T follicular helper cell (primary cell): Measurements from ENCODE around the gene NCOA4.
"Not testable (repeated sequence)": the region's sequence is repeated elsewhere in the genome, so short reads cannot be mapped to it uniquely, and the experiment has no call there.

ENCODE experiments used
- DNase-seq: peaks from one replicate; pipeline ENCODE4 v3.0.0-alpha.2; 2020; ENCODE audit warnings: low read depth

NCOA4 gene

DNA sequence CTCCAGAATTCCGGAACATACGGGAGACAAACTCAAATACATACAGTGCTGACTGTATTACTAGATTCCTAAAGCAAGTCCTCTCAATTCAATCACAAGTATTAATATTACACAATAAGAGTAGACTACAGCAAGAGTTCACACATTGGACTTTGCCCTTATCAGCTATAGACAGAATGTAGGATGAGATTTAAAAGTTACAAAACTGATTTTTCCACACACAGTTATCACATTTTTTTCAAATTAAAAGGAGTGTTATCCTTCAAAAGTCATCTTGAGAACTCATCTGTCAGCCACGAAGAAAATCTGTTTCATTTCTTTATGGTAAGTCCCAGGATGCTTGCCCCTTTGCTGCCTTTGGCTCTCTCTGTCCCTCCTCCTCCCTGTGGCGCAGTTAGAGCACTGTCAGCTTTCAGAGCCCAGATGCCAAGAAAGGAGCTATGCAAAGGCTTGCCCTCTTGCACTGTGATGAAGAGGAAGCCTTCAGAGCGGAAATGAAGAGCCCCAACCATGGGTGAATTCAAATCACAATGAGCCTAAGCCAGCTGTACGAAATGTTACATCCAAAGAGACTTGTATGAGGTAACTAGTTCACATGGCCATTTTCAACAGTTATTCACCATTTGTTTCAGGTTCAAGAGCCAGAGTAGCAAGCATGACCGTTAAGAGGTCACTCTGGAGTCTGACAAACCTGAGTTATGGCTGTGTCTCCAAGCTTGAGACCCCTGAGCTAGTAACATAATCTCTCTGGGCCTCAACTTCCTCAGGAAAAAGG, 10.7 kb downstream of the NCOA4 start:
- DNase-seq: no peak

DNA sequence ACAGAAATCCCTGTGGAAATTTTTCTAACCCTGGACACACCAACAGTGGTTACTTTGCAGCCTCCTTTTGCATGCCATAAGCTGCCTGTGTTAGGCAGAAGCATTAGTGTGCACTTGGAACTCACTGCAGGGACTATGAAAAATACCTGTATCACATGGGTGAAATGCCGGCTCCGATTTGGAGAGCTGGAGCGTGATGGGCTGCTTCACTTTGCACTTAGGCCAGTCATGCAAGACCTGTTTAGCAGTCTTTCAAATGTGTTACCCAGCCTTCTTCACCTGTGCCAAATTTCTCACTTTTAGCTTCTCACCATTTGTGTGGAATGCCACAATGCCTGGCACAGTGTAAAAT, 11.3 kb downstream of the NCOA4 start:
- DNase-seq: no peak

DNA sequence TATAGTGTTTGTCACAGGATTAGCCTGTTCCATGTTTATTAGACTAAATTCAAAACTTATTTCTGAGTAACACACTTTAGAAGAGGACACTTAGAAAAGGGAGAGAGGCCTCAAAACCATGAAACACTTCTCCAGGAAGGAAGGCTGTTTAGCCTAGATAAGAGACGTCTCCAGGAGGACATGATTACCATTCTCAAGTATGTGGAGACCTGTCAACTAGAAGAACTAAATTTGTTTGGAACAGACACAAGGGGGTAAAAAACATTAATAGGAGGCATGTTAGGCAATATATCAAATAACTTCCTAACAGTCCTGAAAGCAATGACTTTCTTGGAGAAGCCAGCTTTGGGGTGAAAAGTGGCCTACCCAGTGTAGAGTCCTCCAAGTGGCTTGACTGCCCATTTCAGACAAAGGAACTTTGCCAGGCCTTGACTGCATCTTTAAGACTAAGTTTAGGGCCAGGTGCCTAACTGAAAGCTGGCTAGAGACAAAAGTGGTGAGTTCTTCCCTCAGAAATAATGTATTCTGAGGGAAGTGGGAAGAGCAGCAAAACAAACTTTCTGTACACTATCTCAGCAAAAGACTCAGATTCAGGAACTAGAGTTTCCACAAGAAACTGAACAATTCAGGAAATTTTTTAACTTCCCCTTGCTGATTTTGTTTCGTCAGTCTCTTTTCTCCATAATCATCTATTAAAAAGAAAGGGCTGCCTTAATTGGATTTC, 11.8 kb downstream of the NCOA4 start:
- no peak for DNase-seq

DNA sequence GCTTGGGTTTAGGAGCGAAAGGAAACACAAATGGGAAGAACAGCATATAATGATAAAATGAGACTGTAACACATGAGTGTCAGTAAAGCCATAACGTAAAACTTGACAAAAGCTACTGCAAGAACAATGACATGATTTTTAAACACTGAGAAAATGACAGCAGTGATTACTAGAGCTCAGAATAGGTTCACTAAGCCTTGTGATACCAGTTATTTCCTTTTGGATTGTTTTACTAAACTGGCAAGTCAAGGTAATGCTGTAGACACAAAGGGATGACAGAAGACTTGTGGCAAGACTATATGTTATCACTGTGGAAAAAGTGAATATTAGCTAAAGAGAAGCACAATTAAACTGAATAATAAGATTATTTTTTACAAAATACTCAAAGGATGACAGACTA, 12.7 kb downstream of the NCOA4 start:
- no peak for DNase-seq

DNA sequence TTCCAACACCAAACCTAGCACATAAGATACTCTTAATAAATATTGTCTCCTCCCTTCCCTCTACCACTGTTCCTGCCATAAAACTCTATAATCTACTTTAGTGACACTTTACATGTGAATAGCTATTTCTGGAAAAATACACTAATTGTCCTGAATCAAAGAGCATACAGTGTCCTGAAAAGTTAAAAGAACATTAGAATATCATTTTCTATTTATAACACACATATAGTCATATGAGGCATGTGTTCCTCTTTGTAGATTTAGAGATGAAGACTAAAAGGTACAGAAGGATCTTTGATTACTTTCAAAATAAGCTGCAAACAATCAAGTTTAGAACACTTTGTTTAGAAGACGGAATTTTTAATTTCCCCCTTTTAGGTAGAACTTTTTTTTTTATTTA, 13.6 kb downstream of the NCOA4 start:
- no peak for DNase-seq

DNA sequence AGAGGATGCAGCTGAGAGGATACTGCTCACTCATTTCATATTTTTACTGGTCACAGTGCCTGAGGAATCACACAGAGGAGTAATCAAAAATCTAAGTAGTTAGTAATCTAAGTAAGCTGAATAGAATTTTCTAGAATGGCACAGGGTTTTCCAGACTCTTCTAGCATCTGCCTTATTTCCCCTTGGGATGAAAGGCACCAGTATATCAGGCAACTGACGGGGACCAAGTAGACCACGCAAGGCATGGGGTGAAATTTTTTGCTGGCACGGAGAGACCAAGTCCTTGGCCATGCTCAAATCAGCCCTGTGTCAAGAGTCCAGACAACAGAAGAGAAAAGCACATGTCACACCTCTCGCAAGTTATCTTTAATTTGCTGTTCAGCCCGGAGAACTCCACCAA, 14.2 kb downstream of the NCOA4 start:
- no peak for DNase-seq

DNA sequence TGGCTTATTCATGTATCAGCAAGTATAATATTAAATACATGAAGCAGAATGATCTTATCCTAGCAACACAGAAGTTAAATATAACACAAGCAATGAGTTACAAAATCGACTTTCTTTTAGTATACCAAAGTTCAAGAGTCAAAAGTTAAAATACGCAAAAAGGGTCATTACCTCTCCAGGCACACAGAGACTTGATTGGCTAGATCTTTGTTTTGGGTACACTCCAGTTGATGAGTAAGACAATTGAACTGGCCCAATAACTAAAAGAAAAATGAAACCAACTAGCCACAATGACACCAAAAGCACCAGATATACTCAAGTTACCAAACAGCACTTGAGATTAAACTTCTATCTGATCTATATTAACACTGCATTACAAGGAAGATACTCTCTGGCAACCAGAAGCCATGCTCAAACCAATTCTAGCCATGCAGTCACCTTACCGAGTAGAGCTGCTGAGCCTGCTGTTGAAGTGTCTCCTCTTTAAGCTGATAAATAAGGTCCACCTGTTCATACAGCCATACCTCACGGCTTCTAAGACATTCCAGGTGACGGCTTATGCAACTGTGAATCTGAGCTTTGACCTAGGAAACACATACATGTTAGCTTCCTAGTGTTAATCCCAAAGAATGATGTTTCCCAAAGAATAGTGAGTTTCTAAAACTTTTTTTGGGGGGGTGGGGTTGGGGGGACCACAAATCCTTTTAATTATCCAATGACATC, 15.6 kb downstream of the NCOA4 start:
- no peak for DNase-seq

DNA sequence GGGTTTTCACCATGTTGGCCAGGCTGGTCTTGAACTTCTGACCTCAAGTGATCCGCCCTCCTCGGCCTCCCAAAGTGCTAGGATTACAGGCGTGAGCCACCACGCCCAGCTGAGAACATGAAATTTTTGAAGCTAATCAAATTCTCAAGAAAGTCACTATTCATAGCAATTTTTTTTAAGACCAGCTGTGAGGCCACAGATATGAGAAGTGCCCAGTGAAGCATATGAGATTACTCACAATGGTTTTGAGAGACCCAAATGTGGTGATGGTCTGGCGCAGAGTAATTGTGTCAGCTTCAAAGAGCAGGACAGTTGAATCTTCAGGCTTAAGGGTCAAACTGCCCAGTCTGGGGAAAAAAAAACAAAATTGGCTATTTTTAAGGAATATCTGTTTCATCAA, 16.2 kb downstream of the NCOA4 start:
- DNase-seq: no peak

DNA sequence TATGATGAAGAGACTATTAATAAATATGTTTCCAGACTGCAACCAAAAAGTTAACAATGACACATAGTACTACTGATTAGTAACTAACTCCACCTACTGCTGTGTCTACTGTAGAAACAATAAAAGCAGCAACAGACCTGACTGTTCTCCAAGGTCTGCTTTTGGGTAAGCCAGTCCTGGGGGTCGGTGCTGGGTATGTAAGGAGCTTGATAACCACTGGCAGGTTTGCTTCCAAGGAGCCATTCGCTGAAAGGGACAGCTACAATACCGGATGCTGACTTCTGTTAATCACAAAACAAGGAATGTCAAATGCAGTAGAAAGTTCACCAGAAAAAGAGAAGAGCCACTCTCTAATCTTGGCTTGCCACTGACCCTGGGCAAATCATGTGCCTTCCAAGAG, 17.7 kb downstream of the NCOA4 start:
- no peak for DNase-seq

DNA sequence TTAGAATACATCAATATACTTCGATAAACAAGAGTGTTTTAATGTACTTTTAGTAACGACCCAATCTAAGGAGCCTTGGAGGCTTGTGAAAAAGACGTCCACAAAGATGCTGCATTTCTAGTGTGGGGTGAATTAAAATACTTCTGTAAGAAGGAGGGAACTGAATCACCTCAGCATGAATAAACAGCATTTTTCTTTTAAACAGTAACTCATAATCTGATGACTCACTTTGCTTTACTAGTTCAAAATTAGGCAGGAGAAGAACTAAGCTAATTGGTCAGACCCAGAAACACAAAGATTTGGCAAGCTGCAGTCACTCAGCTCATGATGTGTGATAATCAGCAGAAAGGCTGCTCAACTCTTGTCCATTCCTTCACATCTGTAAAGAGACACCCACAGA, 24.2 kb downstream of the NCOA4 start:
- DNase-seq: no peak

DNA sequence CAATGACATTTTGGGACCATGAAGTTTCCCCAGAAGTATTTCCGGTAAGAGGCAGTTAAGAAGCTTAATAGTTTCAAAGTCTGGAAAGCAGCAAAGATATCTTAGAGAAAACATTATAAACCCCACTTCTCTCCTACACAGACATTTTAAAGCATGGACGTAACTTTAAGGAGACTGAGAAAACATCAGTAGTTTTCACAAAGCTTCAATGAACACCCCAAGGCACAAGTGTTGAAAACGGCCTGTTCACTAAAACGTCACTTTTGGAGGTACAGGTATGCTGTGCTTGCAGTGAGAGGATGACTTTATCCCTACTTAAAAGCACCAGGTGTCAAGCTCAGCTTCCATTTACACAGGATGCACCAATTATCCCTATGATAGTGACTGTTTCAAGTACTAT, 25.0 kb downstream of the NCOA4 start:
- no peak for DNase-seq

DNA sequence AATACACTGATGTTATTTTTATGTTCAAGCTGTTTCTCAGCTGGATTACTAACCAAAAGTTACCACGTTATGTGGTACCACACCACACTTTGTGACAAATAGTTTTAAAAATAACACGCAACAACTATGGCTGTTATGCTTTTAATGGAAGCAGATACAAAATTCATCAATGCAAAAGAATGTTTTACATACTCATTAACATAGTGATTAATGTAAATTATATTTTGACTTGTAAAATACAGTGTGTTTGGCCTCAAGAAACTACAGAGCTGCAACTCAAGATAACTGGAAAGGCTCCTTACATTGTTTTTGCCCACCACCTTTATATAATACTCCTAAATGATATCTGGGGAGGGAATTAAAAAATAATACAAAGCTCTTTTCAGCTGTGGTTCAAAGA, 25.5 kb downstream of the NCOA4 start:
- DNase-seq: no peak

DNA sequence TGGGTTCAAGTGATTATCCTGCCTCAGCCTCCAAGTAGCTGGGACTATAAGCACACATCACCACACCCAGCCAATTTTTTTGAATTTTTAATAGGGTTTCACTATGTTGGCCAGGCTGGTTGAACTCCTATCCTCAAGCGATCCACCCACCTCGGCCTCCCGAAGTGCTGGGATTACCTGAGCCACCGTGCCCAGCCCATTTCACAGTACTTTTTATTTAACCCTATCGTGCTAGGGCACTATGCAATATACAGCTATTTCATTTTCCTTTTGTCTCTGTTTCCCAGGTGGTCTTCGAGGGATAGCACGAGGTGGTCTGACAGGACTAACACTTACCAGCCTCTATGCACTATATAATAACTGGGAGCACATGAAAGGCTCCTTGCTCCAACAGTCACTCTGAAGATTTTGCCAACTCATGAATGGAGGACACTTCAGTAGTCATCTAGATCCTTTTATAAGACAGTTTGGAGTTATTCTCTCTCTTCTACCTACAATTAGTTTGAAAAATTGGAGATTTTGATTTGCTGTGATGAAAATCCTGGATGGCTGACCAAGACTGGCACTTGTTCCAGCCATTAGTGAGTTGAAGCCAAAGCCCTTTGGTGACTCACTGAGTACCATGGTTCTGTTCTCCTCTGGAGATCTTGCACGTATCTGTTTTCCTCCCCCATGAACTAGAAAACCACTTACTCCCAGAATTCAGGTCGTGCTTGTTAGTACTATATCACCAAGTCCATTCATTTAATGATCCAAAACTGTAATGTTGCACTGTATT, 27.3 kb downstream of the NCOA4 start:
- DNase-seq: no peak

DNA sequence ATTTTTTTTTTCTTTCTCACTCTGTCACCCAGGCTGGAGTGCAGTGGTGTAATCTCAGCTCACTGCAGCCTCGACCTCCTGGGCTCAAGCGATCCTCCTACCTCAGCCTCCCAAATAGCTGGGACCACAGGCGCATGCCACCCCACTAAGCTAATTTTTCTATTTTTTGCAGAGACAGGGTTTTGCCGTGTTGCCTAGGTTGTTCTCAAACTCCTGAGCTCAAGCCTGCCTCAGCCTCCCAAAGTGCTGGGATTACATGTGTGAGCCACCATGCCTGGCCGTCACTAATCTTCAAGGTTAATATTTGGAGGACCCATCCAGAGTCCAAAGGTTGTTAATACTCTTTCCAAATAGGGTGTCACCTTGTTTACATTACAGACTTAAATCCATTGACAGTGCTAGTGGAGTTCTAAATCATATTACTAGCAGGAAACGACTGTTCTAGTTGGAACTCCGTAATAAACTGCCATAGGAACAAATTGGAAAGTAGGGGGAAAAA, 28.2 kb downstream of the NCOA4 start:
- not testable (repeated sequence) for DNase-seq

DNA sequence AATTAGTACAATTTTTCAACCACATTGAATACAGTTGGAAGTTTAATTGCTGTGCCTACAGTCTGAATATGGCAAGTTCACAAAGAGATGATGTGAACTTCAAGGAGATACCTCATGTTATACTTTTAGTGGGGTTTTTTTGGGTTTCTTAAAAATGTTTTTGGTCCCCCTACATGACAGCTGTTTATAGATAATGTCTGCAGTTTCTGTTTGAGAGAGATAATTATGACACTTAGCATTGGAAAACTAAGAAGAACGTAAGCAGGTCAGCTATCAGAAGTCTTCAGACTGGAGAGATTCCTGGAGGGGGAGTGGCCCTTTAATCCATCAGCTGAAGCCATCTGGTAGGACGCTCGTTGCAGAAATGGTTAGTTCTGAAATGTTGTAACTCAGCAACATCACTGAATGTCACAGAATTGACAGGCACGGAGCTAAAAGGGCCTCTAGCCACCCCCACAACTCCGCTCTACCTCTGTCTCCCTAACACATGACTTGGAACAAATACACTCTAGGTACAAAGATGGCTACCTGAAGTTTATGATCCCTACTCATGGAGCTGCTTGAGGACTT, 29.2 kb downstream of the NCOA4 start:
- no peak for DNase-seq

DNA sequence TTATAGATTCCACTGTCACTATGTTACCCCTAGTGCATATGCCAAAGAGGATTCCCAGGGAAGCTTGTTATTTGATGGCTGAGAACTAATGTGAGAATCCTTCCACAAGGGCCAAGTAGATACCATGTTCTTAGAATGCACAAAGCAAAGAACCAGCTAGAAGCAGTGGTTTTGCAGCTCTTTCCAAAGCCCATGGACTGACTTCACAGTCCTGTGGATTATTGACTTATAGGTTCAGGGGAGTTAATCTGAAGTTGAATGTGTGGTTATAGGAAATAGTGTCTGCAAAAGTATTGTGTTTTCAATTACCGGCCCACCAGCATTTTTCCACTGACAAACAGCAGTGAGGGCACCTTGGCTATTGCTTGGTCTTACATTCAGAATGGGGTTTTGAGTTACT, 29.9 kb downstream of the NCOA4 start:
- no peak for DNase-seq

DNA sequence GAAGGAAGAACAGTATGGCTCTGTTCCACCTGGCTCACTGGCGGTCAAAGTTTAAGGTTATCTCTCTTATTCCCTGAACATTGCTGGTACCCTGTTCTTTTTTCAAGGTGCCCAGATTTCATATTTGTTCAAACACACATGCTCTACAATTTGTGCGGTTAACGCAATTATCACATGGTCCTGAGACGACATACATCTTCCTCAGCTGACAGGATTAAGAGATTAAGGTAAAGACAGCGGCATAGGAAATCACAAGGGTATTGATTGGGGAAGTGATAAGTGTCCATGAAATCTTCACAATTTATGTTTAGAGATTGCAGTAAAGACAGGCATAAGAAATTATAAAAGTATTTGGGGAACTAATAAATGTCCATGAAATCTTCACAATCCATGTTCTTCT, 30.5 kb downstream of the NCOA4 start:
- DNase-seq: not testable (repeated sequence)

DNA sequence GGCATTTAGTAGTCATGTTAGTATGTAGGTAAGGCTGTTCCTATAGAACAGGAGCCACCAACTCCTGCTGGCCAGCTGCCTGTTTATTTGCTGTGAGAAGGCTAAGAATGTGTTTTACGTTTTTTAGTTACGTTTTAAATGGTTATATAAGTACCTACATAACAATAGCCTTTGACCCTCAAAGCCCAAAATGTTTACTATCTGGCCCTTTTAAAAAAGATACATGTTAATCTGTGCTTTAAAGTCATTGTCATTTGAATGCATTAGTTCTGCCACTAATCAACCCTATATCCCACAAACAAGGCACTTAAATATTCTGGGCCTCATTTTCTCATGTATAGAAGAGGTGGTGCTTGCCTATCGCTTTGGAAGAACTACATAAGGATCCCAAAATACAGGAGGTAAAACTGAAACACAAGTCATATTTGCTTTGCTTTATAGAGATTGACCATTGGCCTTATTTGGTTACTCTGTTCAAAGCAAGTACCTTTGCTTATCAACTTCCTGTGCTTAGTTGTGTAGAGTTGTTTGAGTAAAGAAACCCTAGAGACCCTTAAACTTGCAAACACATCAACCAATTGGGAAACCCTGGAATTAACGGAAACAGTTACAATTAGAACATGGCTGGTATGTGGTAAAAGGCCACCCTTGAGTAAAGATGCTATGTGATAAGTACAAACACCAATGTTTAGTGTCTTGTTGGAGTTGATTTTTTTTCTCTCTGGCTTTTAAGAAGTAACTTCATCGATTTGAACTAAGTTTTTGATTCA, 32.2 kb downstream of the NCOA4 start:
- DNase-seq: no peak

DNA sequence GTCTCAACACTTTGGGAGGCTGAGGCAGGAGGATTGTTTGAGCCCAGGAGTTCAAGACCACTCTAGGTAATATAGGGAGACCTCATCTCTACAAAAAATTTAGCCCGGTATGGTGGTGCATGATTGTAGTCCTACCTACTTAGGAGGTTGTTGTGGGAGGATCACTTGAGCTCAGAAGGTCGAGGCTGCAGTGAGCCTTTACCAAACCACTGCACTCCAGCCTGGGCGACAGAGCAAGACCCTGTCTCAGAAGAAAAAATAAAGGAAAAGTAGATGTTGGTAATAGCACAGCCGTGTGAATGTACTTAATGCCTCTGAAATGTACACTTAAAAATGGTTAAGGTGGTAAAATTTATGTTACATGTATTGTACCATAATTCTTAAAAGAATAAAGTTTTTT, 32.9 kb downstream of the NCOA4 start:
- DNase-seq: no peak

DNA sequence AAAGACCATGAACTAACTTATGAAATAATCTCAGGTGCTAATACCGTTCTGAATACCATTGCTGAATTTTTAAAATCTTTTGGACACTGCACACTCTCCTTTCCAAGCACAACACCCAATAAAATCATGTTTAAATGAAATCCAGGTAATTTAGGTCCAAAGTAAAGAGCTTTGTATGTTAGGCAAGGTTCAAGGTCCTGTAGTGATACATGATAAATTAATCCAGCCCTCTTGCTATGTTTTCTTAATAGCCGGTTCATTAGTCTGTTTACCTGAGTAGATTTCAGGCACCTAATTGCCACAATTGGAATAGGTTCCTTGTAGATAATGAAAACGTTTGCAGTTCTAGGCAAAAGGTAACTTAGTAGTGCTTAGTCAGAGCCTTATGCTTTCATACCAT, 44.8 kb downstream of the NCOA4 start:
- DNase-seq: not testable (repeated sequence)

DNA sequence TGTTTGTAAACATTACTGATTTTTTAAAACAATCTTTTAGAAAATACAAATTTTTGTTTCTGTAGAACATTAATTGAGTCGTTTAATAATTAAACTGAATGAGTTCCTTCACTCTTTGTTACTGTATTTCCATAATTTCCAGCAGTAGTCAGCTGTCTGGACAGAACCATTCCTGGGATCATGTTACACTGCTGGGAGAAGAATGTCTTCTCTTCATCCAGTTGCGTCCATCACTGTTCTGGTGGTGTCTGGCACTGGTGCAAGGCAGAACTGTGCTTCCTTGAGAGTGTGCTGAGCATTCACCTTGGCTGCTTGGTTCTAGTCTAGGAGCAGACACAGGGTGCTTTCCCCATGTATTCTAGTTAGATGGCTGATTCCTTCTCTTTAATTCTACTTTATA, 46.0 kb downstream of the NCOA4 start:
- DNase-seq: not testable (repeated sequence)
